NCI-H2196 treated with DMSO at 0.1 percent for 48 hours (cell line): ENCODE measurements around the gene BBS1.

ENCODE experiments used
- DNase-seq: peaks from one replicate; lab custom pipeline; 2025; ENCODE audit not compliant: unreplicated experiment; lab: John Stamatoyannopoulos, UW

The BBS1 gene

DNA sequence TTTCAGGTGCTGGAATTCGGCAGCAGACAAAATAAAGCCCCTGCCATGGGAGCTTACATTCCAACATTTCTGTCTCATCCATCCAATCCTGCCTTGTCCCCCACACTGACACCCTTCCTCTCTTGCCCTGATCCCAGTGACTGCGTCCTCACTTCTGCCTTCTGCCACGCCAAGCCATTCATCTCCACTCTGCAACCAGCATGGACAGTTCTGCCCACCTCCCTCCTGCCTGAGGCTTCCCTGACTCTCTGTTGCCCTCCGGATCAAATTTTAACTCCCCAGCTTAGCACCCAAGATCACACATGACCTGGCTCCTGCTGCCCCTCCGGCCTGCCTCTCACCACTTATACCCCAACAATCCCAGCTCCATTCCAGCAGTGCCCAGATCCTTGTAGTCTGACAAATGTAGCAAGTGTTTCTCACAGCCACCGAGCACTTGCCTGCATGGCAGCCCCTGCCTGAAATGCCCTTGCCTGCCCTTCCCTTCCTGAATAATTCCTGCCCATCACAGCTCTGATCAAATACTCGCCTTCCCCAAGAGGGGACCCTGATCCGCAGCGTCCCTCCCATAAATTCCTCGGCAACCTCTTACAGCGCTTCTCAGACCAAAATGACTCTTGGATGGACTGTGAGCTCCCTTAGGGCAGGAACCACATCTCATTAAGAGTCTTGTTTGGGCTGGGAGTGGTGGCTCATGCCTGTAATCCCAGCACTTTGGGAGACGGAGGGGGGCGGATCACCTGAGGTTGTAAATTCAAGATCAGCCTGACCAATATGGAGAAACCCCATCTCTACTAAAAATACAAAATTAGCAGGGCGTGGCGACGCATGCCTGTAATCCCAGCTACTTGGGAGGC lies 38.6 kb downstream of the BBS1 start:
- DNase-seq = no peak

- no peak for DNase-seq
Observed at GRCh38 chr11:66549696-66550095, 39.3 kb downstream of the BBS1 start.

GRCh38 chr11:66550887-66551286 lies 40.5 kb downstream of the BBS1 start:
- no peak for DNase-seq

DNA sequence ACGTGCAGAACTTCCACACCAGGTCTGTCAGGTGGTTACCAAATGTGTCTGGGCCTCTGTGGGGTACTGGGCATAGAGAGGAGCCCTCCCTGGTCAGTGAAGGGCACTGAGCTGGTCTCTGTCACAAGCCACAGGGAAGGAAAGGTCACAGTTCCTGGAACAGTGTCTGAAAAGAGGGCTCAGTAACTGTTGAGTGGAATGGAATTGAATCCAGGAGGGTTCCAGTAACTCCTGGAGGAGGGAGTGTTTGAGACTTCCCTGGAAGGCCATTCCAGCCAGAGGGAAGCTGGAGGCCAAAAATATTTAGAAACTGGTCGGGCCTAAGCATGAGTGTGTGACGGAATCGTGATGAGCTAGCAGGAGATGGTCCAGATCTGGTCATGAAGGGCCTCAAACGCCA lies 44.2 kb downstream of the BBS1 start:
- no peak for DNase-seq

GRCh38 chr11:66555416-66555815 lies 45.0 kb downstream of the BBS1 start:
- DNase-seq = no peak

DNA sequence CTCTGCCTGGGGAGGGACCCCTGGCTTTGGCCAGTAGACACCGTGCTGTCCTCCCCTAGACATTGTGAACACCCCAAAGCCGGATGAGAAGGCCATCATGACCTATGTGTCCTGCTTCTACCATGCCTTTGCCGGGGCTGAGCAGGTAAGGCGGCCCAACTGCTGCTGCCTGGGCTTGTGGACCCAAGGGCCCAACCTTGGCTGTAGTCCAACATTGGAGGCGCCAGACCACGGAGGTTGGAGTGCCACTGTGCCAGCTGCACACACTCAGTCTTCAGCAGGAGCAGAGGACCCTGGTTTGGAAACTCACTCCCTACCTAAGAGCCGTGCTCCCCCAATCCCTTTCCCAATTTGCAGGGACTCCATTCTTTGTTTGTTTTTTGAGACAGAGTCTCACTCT lies 45.7 kb downstream of the BBS1 start:
- peak; percentile 22 for DNase-seq

- DNase-seq = no peak
Observed at GRCh38 chr11:66557733-66558326, 47.4 kb downstream of the BBS1 start.

DNA sequence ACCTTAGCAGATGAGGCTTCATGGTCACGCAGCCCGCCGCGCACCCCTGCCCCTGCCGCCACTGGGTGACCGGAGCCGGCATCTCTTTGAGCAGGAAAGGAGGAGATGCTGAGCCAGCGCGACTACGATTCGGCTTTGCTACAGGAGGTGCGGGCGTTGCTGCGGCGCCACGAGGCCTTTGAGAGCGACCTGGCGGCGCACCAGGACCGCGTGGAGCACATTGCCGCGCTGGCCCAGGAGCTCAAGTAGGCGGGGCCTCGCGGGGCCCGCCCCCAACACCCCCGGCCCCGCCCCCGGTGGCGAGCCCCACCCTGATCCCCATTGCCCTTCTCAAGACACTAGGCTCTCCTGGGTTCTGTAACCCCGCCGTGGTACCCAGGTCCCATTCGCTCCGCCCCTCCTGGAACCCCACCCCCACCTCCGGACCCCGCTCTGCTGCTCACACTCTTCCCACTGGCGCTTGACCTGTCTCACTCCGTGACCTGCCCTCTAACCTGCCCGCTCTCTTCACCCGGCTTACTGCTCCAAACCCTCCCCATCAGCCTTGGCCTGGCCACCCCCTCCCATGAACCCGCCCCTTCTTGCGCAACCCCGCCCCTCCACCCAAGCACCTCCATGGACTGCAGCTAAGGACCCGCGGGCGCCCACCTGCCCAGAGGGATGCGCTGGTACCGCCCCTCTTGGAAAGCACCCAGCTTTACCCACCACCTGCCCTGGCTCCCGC lies 48.9 kb downstream of the BBS1 start:
- no peak for DNase-seq

DNA sequence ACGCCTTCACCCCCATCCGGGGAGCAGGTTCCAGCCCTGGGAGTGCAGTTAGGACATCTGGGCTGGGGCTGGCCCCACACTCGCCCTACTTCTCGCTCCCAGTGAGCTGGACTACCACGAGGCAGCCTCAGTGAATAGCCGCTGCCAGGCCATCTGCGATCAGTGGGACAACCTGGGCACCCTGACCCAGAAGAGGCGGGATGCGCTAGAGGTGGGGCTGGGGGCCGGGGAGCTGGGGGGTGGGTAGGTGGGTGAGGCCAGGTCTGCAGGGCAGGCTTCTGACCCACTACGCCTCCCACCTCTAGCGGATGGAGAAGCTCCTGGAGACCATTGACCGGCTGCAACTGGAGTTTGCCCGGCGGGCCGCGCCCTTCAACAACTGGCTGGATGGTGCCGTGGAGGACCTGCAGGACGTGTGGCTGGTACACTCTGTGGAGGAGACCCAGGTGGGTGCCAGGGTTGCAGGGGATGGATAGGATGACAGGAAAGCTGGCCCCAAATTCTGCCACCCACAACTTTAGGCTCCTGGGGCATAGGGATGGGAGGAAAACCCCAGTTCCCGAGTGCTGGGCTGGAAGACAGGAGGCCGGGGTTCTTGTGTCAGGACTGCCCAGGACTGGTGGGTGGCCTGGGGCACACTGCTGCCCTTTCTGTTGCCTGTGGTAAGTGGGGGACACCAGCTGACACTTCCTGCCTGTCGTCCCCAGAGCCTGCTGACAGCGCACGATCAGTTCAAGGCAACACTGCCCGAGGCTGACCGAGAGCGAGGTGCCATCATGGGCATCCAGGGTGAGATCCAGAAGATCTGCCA lies 49.6 kb downstream of the BBS1 start:
- DNase-seq = no peak

- DNase-seq = no peak
Observed at GRCh38 chr11:66561178-66561974, 50.9 kb downstream of the BBS1 start.

- no peak for DNase-seq
Observed at GRCh38 chr11:66561975-66562248, 51.5 kb downstream of the BBS1 start.

- no peak for DNase-seq
Observed at GRCh38 chr11:66562275-66562674, 51.8 kb downstream of the BBS1 start.

DNA sequence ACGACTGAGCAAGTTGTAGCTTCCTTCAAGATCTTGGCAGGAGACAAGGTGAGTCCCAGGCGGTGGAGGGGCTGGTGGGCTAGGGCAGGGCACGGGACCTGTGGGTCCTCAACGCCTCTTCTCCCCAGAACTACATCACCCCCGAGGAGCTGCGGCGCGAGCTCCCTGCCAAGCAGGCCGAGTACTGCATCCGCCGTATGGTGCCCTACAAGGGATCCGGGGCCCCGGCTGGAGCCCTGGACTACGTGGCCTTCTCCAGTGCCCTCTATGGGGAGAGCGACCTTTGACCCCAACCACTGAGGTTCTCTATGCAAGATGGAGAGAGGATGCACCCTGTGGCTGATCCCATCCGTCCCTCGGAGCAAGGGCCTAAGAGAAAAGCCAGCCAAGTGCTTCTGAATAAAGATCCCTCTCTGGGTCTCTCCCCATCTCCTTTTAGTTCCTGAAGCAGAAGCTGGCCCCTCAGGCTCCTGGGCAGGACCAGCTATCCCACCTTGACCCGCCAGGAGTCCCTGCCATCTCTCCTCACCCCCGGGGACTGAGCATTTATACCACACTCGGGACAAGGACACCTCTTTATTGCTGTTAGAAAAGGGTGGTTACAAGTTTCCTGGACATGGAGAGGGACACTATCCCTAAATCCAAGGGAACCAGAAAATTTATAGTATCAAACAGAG lies 52.6 kb downstream of the BBS1 start:
- no peak for DNase-seq

GRCh38 chr11:66563832-66564231 lies 53.4 kb downstream of the BBS1 start:
- no peak for DNase-seq

DNA sequence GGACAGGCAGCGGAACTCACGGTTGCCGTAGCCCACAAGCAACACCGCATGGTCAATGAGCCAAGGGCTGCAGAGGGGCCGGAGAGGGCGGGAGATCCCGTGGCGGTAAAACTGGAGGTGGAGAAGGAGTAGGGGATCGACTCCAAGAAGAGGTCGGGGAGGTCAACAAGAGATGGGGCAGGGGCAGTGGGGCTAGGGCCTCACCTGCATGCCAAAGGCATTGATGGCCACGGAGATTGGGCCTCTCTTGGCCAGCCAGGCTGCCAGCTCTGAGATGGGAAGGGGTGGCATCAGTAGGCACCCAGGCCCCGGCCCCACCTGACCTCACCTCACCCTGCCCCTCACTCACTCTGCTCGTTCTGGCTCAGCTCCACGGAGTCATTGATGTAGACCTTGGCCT lies 54.1 kb downstream of the BBS1 start:
- DNase-seq = no peak

GRCh38 chr11:66564984-66565383 lies 54.5 kb downstream of the BBS1 start:
- DNase-seq = no peak

DNA sequence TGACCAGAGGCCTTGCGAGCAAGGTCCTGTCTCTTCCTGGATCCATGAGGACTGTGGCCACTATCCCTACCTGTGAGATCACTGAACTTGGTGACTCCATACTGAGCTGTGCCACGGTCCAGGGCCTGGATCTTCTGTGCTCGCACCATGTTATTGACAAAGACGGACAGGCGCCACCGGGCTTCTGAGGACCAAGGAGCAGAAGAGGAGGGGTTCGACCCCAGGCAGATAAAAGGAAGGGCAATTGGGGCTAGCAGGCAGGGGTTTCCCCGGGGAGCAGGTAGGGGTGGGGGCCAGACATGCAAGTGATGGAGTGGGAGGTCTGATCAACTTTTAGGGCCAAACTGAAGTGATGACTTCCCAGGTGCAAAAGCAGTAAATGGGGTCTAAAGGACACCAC lies 55.8 kb downstream of the BBS1 start:
- DNase-seq = no peak

- DNase-seq = no peak
Observed at GRCh38 chr11:66567787-66568123, 57.3 kb downstream of the BBS1 start.

GRCh38 chr11:66568124-66568916 lies 57.9 kb downstream of the BBS1 start, which contains the start of gene CTSF:
TSS of gene CTSF (minus strand) at chr11:66568606. CDS start at chr11:66568486, 120 bp downstream.
- DNase-seq = peak; percentile 85
